Left renal cortex interstitium (tissue), 4 donors: ENCODE results near the gene GBF1. TPM values are rescaled to one million over a fixed set of nuclear protein-coding genes. Genes with fewer than 3 reads are reported as not detected.

Experiments used
- DNase-seq, 4 donors: peaks; one replicate each; pipeline ENCODE4 v3.0.0-alpha.2; 2013; ENCODE audit warnings: low read depth in 4 of 4, low spot score in 2 of 4, missing footprints in 1 of 4
- polyA plus RNA-seq, 4 donors: library from polyadenylated mRNA; unstranded; fragments of 120-200 nt; gene quantifications; one replicate each; pipeline ENCODE4 v1.2.1, GENCODE V29; 2013; ENCODE audit not compliant: insufficient read length in 4 of 4

The GBF1 gene
- polyA plus RNA-seq, 4 donors, result 39.9 to 58.8 (median 47.2) TPM

DNA sequence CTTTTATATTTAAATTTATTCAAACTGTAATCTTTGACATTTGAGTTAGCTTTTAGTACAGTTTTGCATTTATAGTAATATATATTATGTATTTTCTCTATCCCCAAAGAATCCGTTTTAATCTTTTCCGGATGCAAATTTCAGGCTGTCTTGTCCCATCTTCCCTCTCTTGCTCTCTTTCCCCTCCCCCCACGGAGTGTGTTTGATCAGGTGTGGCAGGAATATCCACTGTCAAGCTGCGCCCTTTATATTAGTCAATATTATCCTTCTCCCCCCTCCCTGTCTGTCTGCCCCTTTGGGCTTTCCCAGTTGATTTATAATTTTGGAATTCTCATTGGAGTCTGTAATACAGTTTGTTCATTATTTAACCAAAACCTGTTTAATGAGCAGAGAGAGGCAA lies 19.0 kb downstream of the GBF1 start:
- DNase-seq, result no peak

DNA sequence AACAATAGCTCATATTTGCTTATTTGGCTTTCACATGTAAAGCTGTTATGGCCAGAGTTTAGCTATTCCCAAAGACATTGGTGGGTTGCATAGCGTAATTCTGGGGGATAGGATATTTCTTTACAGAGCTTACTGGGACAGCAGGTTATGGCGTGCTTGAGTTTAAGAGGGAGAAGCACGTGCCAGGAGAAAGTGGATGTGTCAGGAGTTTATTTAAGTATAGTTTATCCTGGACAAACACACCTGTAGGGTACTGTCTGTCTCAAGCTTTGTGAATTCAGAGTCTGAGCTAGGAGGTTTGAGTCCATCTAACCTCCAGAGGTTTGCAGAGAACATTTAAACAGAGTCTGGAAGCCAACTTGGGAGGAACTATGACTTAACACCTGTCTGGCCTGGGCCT lies 21.3 kb downstream of the GBF1 start:
- no peak for DNase-seq

DNA sequence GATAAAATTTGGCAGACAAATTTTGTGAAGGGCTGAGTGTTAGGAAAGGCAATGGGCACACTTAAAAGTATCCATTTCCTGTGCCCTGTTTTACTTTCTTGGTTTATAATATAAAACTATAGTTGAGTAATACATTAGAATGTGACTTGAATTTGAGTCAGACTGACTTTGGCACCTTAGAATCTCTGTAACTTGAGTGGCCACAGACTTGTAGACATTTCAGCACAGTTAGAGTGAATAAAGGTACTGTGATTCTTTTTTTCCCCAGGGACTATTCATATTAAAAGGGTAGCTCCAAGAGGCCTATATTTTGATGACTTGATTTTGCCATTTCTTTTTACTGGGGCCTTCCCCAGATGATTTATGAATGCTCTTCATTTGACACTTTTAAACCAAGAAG lies 22.4 kb downstream of the GBF1 start:
- no peak for DNase-seq

DNA sequence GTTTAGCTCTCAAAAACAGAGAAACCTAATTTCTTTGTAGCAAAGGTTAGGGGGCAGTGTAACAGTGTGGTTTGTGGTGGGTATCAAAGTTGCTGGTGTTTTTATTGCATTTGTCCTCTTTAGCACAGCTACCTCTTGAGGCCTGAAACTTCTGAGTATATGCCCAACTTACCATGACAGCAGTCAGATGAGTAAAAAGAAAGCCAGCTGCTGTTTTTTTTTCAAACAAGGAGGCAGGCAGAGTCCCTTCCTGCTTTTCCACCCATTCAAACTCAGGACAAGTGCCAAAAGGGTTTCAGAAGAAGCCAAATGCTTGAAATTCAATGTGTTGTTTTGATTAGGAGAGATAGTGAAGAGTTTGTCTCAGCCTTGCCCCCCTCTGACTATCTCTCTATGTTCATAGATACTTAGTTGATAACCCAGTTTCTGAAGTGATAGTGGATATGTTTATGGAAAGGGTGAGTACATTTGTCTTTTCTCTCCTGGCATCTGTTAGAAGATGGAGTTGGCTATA lies 23.1 kb downstream of the GBF1 start:
- DNase-seq, result no peak

DNA sequence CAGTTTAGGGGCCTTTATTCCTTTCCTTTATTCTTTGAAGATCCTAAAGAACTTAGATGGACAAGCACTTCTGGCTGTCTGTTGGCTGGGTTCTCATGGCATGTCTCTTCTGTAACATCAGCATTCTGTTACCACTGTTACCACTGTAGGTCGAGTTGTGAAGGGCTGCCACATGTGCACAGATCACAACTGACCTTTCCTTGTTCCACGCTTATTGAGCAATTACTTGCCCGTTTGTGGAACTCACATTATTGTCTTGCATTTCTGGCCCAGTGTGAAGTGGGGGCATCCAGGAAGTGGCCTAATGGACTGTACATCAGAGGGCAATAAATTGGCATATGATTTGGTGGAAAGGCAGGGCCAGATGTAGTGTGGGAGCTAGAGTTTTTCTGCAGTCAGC lies 23.7 kb downstream of the GBF1 start:
- DNase-seq, result no peak

DNA sequence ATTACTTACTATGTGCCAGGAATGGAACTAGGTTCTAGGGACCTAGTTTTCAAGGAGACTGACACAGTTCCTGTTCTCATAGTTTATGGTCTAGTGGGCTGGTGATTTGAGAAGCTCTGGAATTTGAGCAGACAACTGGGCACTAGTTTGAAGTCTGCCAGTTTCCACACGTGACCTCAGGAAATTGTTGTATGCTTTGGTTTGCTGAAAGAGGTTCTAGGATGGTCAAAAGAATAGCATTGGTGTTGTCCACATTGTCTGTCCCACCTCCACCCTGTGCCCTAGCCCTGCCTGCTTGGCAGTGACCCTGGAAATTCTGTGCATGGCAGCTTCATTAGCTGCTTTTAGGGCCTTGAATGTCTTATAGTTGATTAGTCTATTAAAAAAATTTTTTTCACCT lies 28.7 kb downstream of the GBF1 start:
- DNase-seq, result no peak

DNA sequence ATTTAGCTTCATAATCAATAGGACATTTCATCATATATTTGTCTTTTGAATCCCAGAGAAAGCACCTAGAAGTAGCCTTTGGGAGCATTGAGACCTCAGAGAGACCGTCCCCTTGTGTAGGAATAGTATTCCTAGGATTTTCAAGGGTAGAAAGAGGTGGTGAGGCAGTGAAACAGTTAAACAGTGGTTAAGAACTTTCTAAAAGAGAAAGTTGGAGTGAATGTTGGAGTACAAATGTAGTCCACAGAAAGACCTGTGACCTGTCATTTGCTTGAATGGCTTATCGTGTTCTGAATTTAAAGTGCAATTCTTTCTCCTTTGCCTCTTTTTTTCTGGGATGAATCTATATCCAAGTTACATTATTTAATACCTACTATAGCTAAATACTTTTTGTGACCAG lies 30.0 kb downstream of the GBF1 start:
- DNase-seq, result no peak

DNA sequence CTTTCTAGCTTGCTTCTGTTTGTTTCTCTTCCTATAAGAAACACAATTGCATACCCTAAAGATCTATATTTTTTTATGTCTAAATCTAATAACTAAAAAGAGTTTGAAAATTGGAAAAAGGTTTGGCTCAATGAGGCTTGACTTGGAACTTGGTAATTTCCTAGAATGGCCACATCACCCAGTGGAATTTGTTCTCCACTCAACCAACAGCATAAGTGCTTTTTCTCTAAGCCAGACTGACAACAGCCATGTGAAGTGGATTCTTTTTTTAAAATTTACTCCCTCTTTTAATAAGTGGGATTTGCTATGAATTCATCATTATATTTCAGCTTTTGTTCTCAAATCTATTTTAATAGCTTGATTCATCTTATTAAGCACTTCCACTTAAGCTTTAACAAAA lies 33.8 kb downstream of the GBF1 start:
- no peak for DNase-seq

DNA sequence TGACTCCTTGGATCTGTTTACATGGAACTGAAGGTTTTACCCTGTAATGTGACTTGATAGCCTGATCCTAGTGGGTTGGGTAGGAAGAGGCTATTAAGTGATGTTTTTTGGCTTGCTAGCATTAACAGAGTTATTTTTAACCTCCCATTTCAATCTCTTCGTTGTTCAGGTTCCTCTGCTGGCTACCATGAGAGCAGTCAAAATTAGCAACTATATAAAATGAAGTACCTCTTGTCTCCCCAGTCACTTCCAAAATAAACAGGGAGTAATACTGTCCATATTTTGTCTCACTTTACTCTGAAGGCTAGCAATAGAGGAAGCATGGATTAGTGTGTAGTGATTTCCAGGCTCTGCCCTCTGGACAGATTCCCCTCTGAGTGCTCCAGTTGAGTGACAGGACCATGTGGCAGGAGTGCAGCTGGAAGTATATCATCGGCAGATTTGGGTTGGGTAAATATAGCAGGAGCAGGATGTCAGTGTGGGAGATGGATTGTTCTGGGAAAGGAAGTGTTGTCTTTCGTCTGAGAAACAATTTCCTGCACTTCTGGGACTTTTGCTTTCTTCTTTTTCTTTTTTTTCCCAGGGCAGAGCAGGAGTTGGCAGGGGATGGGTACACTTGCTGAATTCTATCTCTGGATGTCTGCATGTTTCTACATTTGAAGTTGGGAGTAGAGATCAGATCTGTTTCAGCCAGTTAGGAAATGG lies 35.2 kb downstream of the GBF1 start:
- DNase-seq, result peak in 3 of 4 donors; percentile 28 to 39 (median 28)

DNA sequence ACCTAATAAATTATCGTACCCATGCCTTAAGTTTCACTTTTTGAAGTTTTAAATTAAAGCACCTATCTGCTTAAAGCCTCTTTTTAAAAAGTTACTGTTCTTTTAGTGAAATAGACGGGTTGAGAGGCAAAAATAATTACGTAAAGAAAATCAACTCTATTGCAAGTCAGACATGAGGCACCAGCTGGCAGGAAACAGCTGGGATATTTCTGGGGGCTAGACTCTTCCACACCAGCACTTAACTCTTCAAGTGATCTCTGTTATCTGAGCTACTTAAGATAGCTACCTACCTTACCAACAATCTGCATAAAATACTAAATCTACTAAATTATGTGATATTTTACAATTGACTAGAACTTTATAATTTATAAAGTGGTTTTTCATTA lies 35.8 kb downstream of the GBF1 start:
- DNase-seq, result peak in 2 of 4 donors; percentile 23 to 24

DNA sequence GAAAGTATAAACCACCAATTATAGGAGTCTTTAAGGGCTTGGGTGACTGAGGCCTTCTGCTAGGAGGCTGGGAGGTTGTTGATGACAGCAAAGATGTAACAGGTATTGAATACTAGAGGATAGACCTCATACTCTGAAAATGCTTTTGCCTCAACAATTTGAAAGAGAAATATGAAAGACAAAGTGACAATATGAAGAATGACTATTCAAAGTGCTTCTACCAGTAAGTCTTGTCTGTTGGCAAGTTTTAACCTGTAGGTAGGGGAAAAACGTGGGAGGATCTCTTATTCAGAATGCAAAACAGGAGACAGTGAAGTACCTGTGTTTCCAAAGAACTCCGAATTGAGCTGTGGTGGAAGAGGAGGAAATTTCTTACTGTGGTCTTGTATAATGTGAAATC lies 38.2 kb downstream of the GBF1 start:
- no peak for DNase-seq

DNA sequence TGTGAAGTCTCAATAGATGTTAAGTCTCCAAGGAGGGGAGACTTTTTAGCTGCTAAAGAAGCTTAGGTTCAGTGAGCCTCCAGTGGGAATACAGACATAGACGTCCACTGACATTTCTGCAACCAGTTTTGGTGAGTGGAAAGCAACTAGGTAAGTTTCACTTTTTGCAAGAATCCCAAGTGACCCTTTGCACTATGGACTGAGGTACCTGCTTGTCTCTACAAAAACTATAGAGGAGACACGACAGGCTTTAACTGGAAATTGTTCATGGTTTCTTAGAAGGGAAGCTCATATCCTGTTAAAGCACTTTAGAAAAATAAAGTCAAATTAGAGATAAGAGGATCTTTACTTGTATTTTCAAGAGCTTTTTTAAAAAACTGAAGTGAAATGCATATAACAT lies 38.6 kb downstream of the GBF1 start:
- DNase-seq, result no peak

DNA sequence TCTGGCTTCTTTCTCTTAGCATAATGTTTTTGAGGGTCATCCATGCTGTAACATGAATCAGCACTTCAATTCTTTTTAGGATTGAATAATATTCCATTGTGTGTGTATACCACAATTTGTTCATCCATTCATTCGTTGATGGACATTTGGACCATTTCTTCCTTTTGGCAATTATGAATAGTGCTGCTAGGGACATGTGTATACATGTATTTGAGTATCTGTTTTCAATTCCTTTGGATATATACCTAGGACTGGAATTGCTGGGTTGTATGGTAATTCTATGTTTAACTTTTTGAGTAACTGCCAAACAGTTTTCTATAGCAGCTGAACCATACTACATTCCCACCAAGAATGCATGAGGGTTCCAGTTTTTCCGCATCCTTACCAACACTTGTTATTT lies 39.2 kb downstream of the GBF1 start:
- no peak for DNase-seq

DNA sequence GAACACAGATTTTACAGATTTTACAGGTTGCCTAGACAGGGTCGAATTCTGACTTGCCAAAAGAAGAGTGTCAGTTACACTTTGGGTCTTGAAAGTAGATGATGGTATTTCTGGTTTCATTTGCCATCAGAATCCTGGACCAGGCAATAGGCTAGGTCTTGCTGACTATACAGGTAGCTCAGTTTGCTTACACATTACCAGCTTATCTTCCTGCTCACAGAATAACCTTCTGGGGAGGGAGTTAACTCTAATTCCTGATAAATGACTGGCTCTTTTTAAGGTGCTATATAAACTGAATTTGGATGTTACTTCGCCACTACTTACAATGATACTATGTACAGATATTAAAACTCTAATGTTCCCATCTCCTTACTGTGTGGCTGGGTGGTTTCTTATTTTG lies 39.8 kb downstream of the GBF1 start:
- no peak for DNase-seq

DNA sequence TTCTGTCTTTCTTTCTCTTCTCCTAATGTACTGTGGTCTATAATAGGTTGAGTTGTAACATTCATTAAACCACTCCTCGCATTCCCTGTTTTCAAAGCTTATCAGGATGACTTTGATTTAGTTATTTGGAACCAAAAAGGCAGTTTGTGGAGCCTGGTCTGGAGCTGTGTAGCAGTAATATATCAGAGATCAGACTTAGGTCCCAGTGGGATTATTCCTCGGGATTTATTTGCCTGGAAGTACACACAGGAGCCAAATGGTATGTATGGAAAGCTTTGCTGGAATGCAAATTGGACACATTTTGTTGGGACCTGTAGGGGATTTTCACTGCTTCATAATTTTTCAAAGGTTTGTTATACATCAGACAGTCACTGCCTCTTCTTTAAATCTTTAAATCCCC lies 40.9 kb downstream of the GBF1 start:
- peak in 1 of 4 donors; percentile 39 for DNase-seq

DNA sequence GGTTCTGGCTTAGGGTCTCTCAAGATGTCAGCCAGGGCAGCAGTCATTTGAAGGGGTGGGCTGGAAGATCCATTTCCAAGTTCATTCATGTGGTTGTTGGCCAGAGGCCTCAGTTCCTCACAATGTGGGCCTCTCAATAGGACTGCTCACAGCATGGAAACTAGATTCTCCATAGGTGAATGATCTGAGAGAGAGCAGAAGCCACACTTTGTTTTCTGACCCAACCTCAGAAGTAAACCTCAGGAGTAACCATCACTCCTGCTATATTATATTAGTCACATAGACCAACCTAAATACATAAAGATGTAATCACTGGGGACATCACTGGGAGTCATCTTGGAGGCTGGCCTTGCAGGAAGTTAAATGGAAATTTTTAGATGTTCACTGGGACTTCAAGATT lies 42.2 kb downstream of the GBF1 start:
- DNase-seq, result no peak

DNA sequence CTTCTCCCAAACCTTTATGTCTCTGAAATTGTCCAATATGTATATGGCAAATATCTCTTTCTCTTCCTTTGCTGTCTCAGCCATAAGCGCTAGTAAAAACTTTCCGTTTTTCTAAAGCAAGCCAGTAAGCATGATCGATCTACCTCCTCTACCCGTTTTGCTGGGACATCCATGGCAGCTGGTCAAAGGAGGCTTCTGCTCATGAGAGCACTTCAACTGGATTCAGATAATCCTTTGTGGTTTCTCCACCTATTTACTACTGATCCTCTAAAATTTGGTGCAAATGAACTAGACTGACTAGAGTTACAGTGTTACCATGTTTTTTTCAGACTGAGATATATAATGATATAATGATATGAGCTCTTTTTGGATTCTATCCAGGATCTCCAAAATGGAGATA lies 42.7 kb downstream of the GBF1 start:
- no peak for DNase-seq

DNA sequence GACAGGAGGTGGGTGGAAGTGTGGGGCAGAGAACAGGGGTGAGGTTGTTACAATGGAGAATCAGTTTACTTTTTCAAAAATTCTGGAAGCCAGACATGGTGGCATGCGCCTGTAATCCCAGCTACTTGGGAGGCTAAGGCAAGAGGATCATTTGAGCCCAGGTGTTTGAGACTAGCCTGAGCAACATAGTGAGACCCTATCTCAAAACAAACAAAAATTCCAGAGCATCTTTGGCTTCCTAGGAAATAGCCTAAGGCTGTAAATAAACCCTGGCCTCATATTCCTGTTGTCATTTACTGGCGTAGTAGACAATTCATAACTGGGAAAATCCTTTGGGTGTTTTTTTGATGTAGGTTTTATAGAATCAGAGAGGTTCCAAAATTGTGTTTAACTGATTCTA lies 44.0 kb downstream of the GBF1 start:
- no peak for DNase-seq

DNA sequence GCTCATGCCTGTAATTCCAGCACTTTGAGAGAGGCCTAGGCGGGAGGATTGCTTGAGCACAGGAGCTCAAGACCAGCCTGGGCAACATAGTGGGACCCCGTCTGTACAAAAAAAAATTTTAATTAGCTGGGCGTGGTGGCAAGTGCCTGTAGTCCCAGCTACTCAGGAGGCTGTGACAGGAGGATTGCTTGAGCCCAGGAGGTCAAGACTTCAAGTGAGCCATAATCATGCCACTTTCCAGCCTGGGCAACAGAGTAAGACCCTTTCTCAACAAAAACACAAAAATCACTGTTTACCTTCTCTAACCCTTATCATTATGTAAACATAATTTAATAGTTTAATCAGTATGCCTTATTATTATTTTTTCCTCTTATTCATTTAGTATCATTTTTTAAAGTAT lies 44.5 kb downstream of the GBF1 start:
- no peak for DNase-seq

DNA sequence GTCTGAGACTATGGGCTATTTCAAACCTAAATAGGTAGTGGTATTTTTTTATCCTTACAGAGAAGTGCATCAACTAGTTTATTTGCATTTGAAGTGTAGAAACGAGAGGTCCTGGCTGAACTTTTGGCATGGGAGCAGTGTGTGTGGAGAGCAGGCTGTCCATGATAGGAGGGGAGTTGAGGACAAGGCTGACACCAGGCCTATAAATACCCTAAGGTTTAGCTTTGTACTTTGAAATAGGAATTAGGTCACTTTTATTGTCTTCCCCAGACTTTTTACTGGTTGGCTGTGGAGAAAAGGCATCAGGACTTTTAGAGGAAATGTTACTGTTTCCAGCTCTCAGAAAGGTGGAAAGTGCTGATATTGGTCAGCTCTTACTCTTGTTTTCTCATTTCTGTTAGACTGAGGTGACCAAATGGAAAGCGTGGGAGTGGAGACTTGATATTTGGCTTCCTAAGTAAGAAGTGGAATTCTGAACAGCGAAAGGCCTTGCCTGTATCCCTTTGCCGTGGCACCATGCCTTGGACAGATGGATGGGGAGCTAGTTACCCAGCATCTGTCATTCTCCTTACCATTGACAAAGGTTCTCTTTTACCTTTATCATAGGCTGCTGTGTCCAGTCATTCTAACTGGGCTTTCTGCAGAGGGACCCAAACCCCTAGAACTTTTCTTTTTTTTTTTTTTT lies 46.0 kb downstream of the GBF1 start:
- no peak for DNase-seq

DNA sequence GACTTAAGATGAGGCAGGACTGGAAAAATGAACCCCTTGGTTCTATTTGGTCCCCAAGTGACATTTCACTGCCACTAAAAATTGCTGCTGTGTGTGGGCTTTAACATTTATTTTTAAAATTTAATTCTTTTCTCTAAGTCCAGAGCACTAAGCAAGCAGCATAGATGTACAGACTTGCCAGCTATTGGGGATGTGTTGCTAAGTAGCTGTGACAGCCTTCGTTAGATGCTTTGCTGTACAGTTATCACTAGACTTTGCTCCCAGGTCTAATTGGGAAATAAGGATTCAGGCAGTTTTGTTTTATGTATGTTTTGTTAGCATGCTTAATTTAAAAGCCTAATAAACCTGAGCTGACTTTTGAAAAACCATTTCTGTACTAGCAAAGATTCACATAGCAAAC lies 51.8 kb downstream of the GBF1 start:
- DNase-seq, result no peak

DNA sequence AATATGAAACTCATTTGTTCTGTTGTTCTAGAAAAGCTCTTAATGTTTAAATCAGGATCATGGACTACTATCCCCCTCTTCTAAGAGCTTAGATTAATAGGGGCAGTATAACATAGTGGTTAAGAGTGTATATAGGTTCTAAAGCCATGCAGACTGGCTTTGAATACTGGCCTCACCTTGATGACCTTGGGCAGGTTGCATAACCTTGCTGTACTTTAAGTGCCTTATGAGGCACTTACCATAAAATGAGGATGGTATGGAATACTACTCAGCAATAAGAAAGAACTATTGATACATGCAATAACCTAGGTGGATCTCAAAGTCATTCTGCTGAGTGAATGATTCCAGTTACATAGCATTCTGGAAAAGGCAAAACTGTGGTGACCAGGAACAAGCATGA lies 53.6 kb downstream of the GBF1 start:
- no peak for DNase-seq
